Endodermal cell (in vitro differentiated cells): Measurements from ENCODE around the gene ANKRD45. TPM values are rescaled to one million over a fixed set of nuclear protein-coding genes. Genes with fewer than 3 reads are reported as not detected.

Experiments used
- DNase-seq: peaks from one replicate; pipeline ENCODE4 v3.0.0-alpha.2; 2017
- H3K27ac ChIP-seq: 2 replicates; pipeline ENCODE4 v1.5.1; 2013; ENCODE audit warnings: mild to moderate bottlenecking, low read depth, low read length, moderate library complexity
- H3K27me3 ChIP-seq: 2 replicates; pipeline ENCODE4 v1.6.1; 2013; ENCODE audit warnings: mild to moderate bottlenecking, low read length, moderate library complexity; ENCODE audit not compliant: insufficient read depth, control insufficient read depth, poor library complexity, severe bottlenecking
- H3K36me3 ChIP-seq: 2 replicates; pipeline ENCODE4 v1.7.0; 2013; ENCODE audit warnings: mild to moderate bottlenecking, low read length, moderate library complexity; ENCODE audit not compliant: control insufficient read depth, insufficient read depth
- H3K4me1 ChIP-seq: one replicate; pipeline ENCODE4 v1.7.0; 2013; ENCODE audit warnings: low read length; ENCODE audit not compliant: control insufficient read depth, insufficient read depth
- H3K4me3 ChIP-seq: 2 replicates; pipeline ENCODE4 v1.5.1; 2013; ENCODE audit warnings: mild to moderate bottlenecking, low read length, moderate library complexity
- H3K9ac ChIP-seq: 2 replicates; pipeline ENCODE4 v1.6.1; 2013; ENCODE audit warnings: mild to moderate bottlenecking, low read length, moderate library complexity; ENCODE audit not compliant: poor library complexity, severe bottlenecking; ENCODE audit errors: extremely low read depth
- H3K9me3 ChIP-seq: 2 replicates; pipeline ENCODE4 v1.6.1; 2013; ENCODE audit warnings: mild to moderate bottlenecking, low read length, moderate library complexity; ENCODE audit not compliant: control insufficient read depth
- H3K27ac Mint-ChIP-seq: 2 replicates; pipeline ENCODE4 v1.8.0; 2020; ENCODE audit warnings: mixed read lengths
- H3K27me3 Mint-ChIP-seq: 2 replicates; pipeline ENCODE4 v1.8.0; 2021; ENCODE audit warnings: mild to moderate bottlenecking, mixed read lengths; ENCODE audit not compliant: insufficient read depth
- H3K36me3 Mint-ChIP-seq: 2 replicates; pipeline ENCODE4 v1.8.0; 2020; ENCODE audit warnings: low read depth, mixed read lengths
- H3K4me1 Mint-ChIP-seq: 2 replicates; pipeline ENCODE4 v1.8.0; 2020; ENCODE audit warnings: mixed read lengths
- H3K4me3 Mint-ChIP-seq: 2 replicates; pipeline ENCODE4 v1.8.0; 2020; ENCODE audit warnings: mild to moderate bottlenecking, moderate library complexity, mixed read lengths
- H3K9me3 Mint-ChIP-seq: 2 replicates; pipeline ENCODE4 v1.8.0; 2020; ENCODE audit warnings: mild to moderate bottlenecking, mixed read lengths
- CTCF ChIP-seq: fragments of 200-600 bp; sonication (generic); conservative IDR thresholded peaks from 2 replicates; pipeline ENCODE4 v1.5.0; 2021; ENCODE audit warnings: antibody characterized with exemption, mild to moderate bottlenecking
- WGBS, 2 experiments: methylation state at CpG; one replicate each; pipeline versions ENCODE4 v1.1.5 to v1.1.7; 2013; ENCODE audit warnings: missing lambda C conversion rate in 2 of 2, mixed read lengths in 1 of 2; ENCODE audit not compliant: insufficient coverage in 1 of 2, insufficient read length in 1 of 2; 5-methylcytosine and 5-hydroxymethylcytosine counted together
- total RNA-seq, 2 donors: library from RNA; stranded (reverse); fragmentation: NEBNext Ultra II Directional in 1 of 2; extraction: Animal tissue kit (Norgen Biotek cat#: 25700) in 1 of 2; gene quantifications; 2 replicates in 1 of 2; 3 replicates in 1 of 2; pipeline ENCODE4 v1.2.1, GENCODE V29; 2021

The ANKRD45 gene
- total RNA-seq, 2 donors from 2014 or later = 1.5 to 1.9 TPM

- 78 to 96% methylated on average over 1 to 2 of the region's 3 CpGs for WGBS, 2 experiments
- no peak overlapping the region for H3K27ac ChIP-seq
- no peaks in the 10 kb centered on the region for H3K9me3 ChIP-seq
- H3K27me3 ChIP-seq = no peaks in the 10 kb centered on the region
- peaks cover 5% of the 10 kb centered on the region for H3K4me1 Mint-ChIP-seq
- no peak overlapping the region for H3K4me3 ChIP-seq
- no peaks in the 10 kb centered on the region for H3K36me3 Mint-ChIP-seq
- DNase-seq = no peak
- H3K27ac Mint-ChIP-seq = no peak overlapping the region
- H3K4me3 Mint-ChIP-seq = no peak overlapping the region
- no peaks in the 10 kb centered on the region for H3K4me1 ChIP-seq
- no peak for TF ChIP-seq CTCF
- no peaks in the 10 kb centered on the region for H3K36me3 ChIP-seq
- no peak overlapping the region for H3K9ac ChIP-seq
- peaks cover under 1% of the 10 kb centered on the region for H3K9me3 Mint-ChIP-seq
- H3K27me3 Mint-ChIP-seq = peaks cover 8% of the 10 kb centered on the region
These were observed 3.0 kb downstream of the ANKRD45 start for GRCh38 chr1:173666646-173667045.

DNA sequence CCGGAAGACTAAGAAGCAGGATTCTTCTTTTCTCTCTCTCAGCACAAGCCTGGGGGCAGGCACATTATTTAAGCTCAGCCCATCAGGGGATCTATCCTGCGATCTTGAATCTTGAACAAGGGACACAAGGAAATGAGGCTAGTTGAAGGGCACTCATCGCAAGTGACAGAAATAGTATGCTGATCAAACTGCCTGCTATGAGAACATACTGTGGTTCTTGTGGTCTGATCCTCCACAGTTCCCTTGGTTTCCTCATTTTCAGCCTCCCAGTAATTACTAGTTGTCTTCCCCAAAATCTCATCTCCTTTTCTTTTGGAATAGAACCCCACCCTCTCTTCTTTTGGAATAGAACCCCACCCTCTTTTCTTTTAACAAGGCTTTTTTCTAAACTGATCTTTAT, 6.5 kb downstream of the ANKRD45 start:
- H3K9me3 Mint-ChIP-seq = peaks cover 8% of the 10 kb centered on the region
- H3K4me3 ChIP-seq = no peak overlapping the region
- no peaks in the 10 kb centered on the region for H3K36me3 ChIP-seq
- H3K4me1 ChIP-seq = no peaks in the 10 kb centered on the region
- no peak overlapping the region for H3K4me3 Mint-ChIP-seq
- DNase-seq = no peak
- no peaks in the 10 kb centered on the region for H3K36me3 Mint-ChIP-seq
- no peaks in the 10 kb centered on the region for H3K4me1 Mint-ChIP-seq
- TF ChIP-seq CTCF = no peak
- H3K27me3 Mint-ChIP-seq = no peaks in the 10 kb centered on the region
- no peaks in the 10 kb centered on the region for H3K9me3 ChIP-seq
- 88 to 100% methylated on average over 2 to 3 of the region's 3 CpGs for WGBS, 2 experiments
- no peak overlapping the region for H3K27ac ChIP-seq
- no peak overlapping the region for H3K27ac Mint-ChIP-seq
- H3K9ac ChIP-seq = no peak overlapping the region
- no peaks in the 10 kb centered on the region for H3K27me3 ChIP-seq

GRCh38 chr1:173661763-173662162, 7.9 kb downstream of the ANKRD45 start:
- no peak for DNase-seq
- H3K9ac ChIP-seq = no peak overlapping the region
- no peak overlapping the region for H3K27ac ChIP-seq
- H3K27me3 Mint-ChIP-seq = no peaks in the 10 kb centered on the region
- TF ChIP-seq CTCF = no peak
- no peaks in the 10 kb centered on the region for H3K4me1 Mint-ChIP-seq
- H3K4me3 ChIP-seq = no peak overlapping the region
- H3K9me3 Mint-ChIP-seq = peaks cover 18% of the 10 kb centered on the region
- H3K27ac Mint-ChIP-seq = no peak overlapping the region
- H3K36me3 ChIP-seq = no peaks in the 10 kb centered on the region
- H3K4me3 Mint-ChIP-seq = no peak overlapping the region
- no peaks in the 10 kb centered on the region for H3K27me3 ChIP-seq
- H3K36me3 Mint-ChIP-seq = no peaks in the 10 kb centered on the region
- 56 to 70% methylated on average over 1 of the region's 1 CpG for WGBS, 2 experiments
- peaks cover 6% of the 10 kb centered on the region for H3K9me3 ChIP-seq
- H3K4me1 ChIP-seq = no peaks in the 10 kb centered on the region
